Adipose tissue (tissue), 3 donors: Measurements from ENCODE around the gene CCDC82. TPM values are rescaled to one million over a fixed set of nuclear protein-coding genes. Genes with fewer than 3 reads are reported as not detected.

Experiments used
- H3K27ac ChIP-seq: one replicate; pipeline ENCODE4 v1.5.1; 2013; ENCODE audit warnings: low read depth, low read length
- WGBS, 3 donors: extraction: QIAGEN DNeasy Blood & Tissue Kit; methylation state at CpG; one replicate each; pipeline ENCODE4 v1.1.7; 2013; 5-methylcytosine and 5-hydroxymethylcytosine counted together
- polyA plus RNA-seq, 3 donors: library from polyadenylated mRNA; stranded (reverse); fragments of 200-250 nt; gene quantifications; one replicate each; pipeline ENCODE4 v1.2.3, GENCODE V29; 2013
- donor health status: healthy with polysubstance abuse.
- donor health status: Bipolar disorder and iron deficiency.
- donor health status: healthy.

CCDC82 gene
- polyA plus RNA-seq, 3 donors = 5.8 to 39.5 (median 13.3) TPM

GRCh38 chr11:96316869-96317268, 72.8 kb downstream of the CCDC82 start:
- H3K27ac ChIP-seq = no peak overlapping the region
- WGBS, 3 donors = 70 to 80% (median 78%) methylated on average over 3 of the region's 3 CpGs

- 75 to 86% (median 83%) methylated on average over 1 of the region's 1 CpG for WGBS, 3 donors
- H3K27ac ChIP-seq = no peak overlapping the region
Measured at GRCh38 chr11:96315476-96315875, 74.2 kb downstream of the CCDC82 start.

GRCh38 chr11:96314326-96315020, 75.2 kb downstream of the CCDC82 start:
- no peak overlapping the region for H3K27ac ChIP-seq
- 19 to 39% (median 20%) methylated on average over 4 of the region's 4 CpGs for WGBS, 3 donors

GRCh38 chr11:96313163-96313562, 76.5 kb downstream of the CCDC82 start:
- no peak overlapping the region for H3K27ac ChIP-seq
- 66 to 78% (median 77%) methylated on average over 6 of the region's 6 CpGs for WGBS, 3 donors

GRCh38 chr11:96311120-96311568, 78.6 kb downstream of the CCDC82 start:
- WGBS, 3 donors = 33 to 63% (median 57%) methylated on average over 2 of the region's 2 CpGs
- no peak overlapping the region for H3K27ac ChIP-seq

- 71 to 74% (median 72%) methylated on average over 1 of the region's 1 CpG for WGBS, 3 donors
- H3K27ac ChIP-seq = no peak overlapping the region
Measured at GRCh38 chr11:96310236-96310635, 79.5 kb downstream of the CCDC82 start.

GRCh38 chr11:96309643-96310017, 80.1 kb downstream of the CCDC82 start:
- 68 to 85% (median 75%) methylated on average over 5 of the region's 5 CpGs for WGBS, 3 donors
- no peak overlapping the region for H3K27ac ChIP-seq

GRCh38 chr11:96309016-96309642, 80.6 kb downstream of the CCDC82 start:
- WGBS, 3 donors = 89 to 95% (median 92%) methylated on average over 2 of the region's 2 CpGs
- no peak overlapping the region for H3K27ac ChIP-seq

- no peak overlapping the region for H3K27ac ChIP-seq
- WGBS, 3 donors = 46 to 60% (median 52%) methylated on average over 3 of the region's 3 CpGs
Measured at GRCh38 chr11:96307776-96308140, 82.0 kb downstream of the CCDC82 start.

- H3K27ac ChIP-seq = peak overlapping the region; percentile 26
- WGBS, 3 donors = 13 to 18% (median 13%) methylated on average over 10 of the region's 10 CpGs
Measured at GRCh38 chr11:96306933-96307775, 82.6 kb downstream of the CCDC82 start.

- H3K27ac ChIP-seq = no peak overlapping the region
Measured at GRCh38 chr11:96306600-96306932, 83.1 kb downstream of the CCDC82 start.

GRCh38 chr11:96306071-96306470, 83.6 kb downstream of the CCDC82 start:
- WGBS, 3 donors = 69 to 82% (median 80%) methylated on average over 1 of the region's 1 CpG
- H3K27ac ChIP-seq = no peak overlapping the region

More at GRCh38 chr11:96306600-96306932, 83.1 kb downstream of the CCDC82 start:
- WGBS, 3 donors = 7 to 18% (median 17%) methylated on average over 3 of the region's 3 CpGs

- no peak overlapping the region for H3K27ac ChIP-seq
- WGBS, 3 donors = 82 to 90% (median 88%) methylated on average over 3 of the region's 3 CpGs
Measured at GRCh38 chr11:96303980-96304379, 85.7 kb downstream of the CCDC82 start.

- WGBS, 3 donors = 32 to 47% (median 44%) methylated on average over 1 of the region's 1 CpG
- no peak overlapping the region for H3K27ac ChIP-seq
Measured at GRCh38 chr11:96303064-96303463, 86.6 kb downstream of the CCDC82 start.

Other genes starting within 250 kb of the CCDC82 start
- 1 to 10 TPM; 1.8 to 8.7 (median 5.4) TPM for gene MAML2, start 46.7 kb downstream of the CCDC82 start, polyA plus RNA-seq
- gene JRKL, start 101 bp upstream of the CCDC82 start, polyA plus RNA-seq = 1 to 10 TPM; 2.4 to 6.1 (median 3.6) TPM